GM21723 (cell line): Measurements from ENCODE around the gene GTF2A2.

Experiments used
- ATAC-seq: cut with Tn5 transposase; IDR thresholded peaks from one replicate; pipeline ENCODE4 v1.9.1; 2021; ENCODE audit warnings: mild to moderate bottlenecking, moderate library complexity; ENCODE audit not compliant: unreplicated experiment

The GTF2A2 gene

DNA sequence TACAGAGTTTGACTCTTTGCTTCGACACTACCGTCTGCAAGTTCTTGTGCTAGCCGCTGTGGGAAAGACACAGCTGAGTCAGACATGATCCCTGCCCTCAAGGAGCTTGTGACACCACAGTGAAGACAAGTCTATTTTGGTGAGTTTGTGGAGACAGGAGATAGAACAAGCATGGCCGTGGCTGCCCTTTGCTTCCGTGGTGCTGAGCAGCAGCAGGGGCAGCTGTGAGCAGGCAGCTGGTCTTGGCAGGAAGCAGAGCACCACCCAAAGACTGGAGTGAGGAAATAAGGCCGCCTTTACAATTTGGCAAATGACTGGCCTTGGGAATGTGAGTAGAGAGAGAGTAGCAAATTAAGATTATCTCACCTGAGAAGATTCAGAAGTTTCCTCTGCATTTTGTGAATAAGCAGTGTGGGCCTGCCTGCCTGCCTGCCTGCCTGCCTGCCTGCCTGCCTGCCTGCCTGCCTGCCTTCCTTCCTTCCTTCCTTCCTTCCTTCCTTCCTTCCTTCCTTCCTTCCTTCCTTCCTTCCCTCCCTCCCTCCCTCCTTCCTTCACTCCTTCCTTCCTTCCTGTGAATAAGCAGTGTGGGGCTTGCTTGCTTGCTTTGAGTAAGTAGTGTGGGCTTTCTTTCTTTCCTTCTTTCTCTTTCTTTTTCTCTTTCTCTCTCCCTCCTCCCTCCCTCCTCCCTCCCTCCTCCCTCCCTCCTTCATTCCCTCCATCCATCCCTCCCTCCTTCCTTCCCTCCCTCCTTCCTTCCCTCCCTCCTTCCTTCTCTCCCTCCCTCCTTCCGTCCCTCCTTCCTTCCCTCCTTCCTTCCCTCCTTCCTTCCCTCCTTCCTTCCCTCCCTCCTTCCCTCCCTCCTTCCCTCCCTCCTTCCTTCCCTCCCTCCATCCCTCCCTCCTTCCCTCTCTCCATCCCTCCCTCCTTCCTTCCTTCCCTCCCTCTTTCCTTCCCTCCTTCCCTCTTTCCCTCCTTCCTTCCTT, 47.3 kb downstream of the GTF2A2 start:
- ATAC-seq: no peak

DNA sequence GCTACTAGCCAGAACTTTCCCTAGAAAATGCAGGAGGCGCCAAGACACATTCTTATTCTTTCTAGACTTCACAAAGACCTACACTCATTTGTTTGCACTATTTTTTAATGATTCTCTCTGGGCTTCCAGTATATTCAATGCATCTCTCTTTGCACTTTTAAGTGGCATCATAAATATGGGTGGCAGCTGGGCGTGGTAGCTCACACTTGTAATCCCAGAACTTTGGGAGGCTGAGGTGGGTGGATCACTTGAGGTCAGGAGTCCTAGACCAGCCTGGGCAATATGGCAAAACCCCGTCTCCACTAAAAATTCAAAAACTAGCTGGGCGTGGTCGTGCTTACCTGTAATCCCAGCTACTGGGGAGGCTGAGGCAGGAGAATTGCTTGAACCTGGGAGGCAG, 51.3 kb downstream of the GTF2A2 start:
- ATAC-seq: no peak

DNA sequence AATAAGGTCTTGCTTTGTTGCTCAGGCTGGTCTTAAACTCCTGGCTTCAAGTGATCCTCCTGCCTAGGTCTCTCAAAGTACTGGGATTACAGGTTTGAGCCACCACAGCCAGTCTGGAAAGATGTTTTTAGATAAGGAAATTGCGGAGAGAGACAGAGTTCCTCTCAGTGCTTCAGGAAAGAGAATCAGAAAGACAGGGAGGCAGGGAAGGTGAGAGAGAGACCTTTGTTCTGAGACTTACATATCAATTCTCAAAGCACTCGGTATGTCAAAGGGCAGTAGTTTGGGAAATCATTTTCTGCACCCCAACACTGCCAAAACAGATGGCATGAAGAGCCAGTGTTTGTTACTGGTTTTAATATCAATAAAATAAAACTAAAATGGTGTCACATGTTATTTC, 58.9 kb downstream of the GTF2A2 start:
- no peak for ATAC-seq

DNA sequence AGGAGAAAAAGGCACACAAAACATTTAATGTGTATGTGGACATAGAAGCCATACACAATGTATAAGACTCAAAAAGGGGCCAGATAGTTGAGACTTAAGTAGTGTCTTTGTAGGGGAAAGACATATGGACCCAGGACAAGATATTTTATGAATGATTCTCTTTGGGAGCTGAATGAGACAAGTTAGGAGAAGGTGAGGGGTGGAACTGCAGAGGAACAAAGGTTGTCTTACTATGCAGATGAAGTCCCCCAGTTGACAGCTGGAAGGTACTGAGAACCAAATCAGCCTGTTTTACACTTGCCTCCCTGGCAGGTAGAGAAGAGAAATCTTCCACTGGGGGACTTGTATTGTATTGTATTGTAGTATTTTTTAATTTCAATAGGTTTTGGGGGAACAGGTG, 60.7 kb downstream of the GTF2A2 start:
- ATAC-seq: no peak

DNA sequence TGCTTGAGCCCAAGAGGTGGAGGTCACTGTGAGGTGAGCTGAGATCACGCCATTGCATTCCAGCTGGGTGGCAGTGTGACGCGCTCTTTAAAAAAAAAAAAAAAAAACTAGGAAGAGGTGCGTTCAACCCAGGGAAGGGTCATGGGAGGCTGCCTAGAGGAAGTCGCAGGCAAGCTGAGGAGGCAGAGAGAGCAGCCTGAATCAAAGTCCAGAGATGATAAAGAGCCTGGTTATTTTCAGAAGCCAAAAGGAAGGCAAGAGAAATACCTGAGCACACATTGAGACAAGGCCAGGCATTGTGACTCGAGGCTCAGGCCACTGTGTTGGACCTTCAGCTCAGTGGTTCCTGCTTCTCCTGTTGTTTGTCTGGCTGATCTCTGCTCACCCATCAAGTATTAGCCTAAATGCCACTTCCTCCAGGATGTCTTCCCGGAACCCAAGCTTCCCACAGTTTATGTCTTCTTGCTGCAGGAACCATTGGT, 61.8 kb downstream of the GTF2A2 start:
- ATAC-seq: no peak

DNA sequence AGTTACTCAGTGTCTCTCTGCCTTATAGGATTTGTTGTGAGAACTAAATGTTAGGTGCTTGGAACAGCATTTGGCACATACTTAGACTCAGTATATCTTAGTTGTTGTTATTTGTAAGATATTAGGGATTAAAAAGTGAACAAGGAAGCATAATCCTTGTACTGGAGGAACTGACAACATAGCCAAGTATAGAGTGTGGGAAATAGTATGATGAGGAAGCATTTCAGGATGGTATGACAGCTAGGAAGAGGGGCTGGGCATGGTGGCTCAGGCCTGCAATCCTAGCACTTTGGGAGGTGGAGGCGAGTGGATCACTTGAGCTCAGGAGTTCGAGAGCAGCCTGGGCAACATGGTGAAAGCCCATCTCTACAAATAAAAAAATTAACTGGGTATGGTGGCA, 62.3 kb downstream of the GTF2A2 start:
- no peak for ATAC-seq

DNA sequence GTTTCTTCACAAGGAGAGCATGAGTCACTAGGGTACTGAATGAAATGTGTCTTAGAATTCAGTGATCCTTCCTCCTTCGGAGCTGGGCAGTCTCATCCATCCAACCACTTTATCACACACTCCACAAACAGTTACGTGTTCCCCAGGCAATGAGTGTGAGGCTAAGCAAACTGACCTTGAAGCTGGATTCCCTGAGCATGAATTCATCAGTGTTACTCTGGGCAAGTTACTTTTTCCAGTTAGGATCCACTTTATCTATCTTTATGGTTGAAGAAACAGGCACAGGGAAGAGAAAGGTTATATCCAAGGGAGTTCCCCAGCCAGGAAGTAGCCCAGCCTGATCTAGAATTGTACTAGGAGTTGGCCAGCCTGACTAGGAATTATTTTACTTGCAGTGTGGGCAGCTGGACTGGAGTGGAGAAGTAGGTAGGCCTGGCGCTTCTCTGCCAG, 62.8 kb downstream of the GTF2A2 start:
- ATAC-seq: no peak

DNA sequence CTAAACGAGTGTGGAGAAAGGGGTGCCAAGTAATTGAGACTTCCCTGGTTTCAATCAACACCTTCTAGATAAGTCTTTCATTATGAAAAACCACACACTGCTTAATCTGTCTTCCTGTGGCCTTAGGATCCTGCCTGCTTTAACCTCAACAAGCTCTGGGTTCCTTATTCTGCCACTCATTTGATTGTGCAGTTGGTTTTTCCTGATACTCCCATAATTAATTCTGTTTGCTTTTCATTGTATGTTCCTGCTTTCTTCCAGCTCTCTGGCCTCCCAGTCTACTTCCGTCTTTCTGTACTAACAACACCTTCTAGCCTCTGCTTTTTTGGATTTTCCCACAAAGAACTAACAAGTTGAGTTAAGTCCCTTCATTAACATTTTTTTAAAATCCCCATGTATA, 66.0 kb downstream of the GTF2A2 start:
- ATAC-seq: no peak

DNA sequence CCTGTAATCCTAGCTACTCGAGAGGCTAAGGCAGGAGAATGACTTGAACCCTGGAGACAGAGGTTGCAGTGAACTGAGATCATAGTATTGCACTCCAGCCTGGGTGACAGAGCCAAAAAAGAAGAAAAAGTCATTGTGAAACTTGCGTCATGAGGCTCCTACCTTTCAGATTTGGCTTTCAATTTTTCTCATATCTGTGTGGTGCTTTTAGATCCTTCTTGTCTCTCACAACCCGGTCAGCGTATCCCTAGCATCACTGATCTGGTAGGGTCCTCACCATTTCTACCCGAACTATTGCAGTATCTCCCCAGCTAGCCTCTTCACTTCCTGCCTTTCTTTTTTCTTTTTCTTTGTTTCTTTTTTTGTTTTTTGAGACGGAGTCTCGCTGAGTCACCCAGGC, 67.3 kb downstream of the GTF2A2 start:
- peak; percentile 44 for ATAC-seq
